IPS-11a (cell line): Measurements from ENCODE around the gene ASPM.
A peak's percentile ranks its signal among the peaks of the same experiment; 100 is the strongest.

ENCODE experiments used
- H3K4me3 ChIP-seq: one replicate; pipeline ENCODE4 v1.5.1; 2013; ENCODE audit warnings: low read depth, low read length, control low read depth

ASPM gene, protein sequence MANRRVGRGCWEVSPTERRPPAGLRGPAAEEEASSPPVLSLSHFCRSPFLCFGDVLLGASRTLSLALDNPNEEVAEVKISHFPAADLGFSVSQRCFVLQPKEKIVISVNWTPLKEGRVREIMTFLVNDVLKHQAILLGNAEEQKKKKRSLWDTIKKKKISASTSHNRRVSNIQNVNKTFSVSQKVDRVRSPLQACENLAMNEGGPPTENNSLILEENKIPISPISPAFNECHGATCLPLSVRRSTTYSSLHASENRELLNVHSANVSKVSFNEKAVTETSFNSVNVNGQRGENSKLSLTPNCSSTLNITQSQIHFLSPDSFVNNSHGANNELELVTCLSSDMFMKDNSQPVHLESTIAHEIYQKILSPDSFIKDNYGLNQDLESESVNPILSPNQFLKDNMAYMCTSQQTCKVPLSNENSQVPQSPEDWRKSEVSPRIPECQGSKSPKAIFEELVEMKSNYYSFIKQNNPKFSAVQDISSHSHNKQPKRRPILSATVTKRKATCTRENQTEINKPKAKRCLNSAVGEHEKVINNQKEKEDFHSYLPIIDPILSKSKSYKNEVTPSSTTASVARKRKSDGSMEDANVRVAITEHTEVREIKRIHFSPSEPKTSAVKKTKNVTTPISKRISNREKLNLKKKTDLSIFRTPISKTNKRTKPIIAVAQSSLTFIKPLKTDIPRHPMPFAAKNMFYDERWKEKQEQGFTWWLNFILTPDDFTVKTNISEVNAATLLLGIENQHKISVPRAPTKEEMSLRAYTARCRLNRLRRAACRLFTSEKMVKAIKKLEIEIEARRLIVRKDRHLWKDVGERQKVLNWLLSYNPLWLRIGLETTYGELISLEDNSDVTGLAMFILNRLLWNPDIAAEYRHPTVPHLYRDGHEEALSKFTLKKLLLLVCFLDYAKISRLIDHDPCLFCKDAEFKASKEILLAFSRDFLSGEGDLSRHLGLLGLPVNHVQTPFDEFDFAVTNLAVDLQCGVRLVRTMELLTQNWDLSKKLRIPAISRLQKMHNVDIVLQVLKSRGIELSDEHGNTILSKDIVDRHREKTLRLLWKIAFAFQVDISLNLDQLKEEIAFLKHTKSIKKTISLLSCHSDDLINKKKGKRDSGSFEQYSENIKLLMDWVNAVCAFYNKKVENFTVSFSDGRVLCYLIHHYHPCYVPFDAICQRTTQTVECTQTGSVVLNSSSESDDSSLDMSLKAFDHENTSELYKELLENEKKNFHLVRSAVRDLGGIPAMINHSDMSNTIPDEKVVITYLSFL (N-terminal part only)

DNA sequence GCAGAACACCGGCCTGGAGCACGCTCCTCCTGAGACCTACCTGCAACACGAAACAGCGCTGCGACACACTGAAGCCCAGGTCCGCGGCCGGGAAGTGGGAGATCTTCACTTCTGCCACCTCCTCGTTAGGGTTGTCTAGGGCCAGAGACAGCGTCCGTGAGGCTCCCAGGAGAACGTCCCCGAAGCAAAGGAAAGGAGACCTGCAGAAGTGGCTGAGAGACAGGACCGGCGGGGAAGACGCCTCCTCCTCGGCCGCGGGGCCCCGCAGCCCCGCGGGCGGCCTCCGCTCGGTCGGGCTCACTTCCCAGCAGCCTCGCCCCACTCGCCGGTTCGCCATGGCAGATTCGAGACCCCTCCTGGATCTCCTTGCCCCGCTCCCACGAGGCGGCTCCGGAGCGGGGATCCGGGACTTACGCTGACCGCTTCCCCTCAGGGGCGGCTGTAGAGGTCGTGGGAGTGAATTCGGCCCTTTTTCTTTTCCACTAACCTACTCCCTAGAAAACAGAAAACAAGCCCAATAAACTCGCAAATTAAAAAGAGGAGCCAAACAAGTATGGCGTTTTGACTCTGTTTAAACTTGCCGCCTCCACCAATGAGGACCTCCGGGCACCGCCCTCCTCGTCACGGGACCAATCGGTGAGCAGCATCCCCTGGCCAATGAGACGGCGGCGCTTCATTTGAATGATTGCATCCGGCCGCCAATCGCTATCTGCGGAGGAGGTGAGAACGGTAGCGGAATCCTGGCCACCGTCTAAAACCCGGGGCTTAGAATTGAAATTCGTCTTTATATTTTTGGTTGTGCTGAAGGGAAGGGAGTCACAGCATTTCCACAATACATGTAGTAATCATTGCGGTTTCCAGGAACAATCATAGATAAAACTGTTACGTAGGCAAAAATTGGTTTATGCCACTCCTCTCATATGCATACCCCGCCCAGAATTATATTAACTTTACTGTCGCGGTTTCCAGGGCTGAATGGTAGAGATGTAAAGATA is at the start of gene ASPM:
Gene ASPM, minus strand, starts transcription at position 569 of the 995 bp plus-strand sequence. Its CDS starts 232 bp downstream, at position 337.
- H3K4me3 ChIP-seq, result peak within 1 kb of the TSS; percentile 82

DNA sequence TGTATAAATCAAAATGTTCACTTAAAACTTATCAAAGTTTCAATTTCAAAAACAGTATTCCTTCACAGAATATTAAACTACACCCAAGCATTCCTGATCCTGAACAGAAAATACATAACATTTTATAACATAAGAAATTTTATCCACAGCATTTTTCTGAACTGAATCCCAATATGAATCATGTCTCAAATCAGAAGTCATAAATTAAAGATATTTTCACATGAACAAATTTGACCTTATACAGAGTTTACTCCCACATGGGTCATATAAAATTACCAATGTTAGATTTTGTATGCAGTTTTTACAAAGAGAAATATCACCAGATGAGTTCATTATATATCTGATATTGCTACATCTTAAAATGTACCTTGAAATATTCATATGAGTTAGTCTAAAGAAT is 48.6 kb upstream of the ASPM start:
- no peak overlapping the region for H3K4me3 ChIP-seq

DNA sequence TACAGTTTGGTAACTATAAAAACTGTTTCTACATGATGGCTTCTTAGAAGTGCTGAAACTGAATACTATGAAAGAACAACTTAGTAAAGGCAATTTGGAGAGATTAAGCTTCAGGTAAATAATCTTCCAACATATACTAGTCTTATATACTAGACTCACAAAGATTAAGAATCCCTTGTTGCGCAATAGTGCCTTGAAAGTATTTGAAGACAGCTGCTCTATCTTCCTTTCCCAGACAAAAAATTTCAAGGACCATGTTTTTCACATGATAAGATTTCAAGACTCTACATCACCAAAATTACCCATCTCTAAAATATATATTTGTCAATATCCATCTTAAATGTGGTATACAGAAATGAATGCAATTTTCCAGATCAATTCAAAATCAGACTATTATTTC is 37.7 kb upstream of the ASPM start:
- H3K4me3 ChIP-seq, result no peak overlapping the region

DNA sequence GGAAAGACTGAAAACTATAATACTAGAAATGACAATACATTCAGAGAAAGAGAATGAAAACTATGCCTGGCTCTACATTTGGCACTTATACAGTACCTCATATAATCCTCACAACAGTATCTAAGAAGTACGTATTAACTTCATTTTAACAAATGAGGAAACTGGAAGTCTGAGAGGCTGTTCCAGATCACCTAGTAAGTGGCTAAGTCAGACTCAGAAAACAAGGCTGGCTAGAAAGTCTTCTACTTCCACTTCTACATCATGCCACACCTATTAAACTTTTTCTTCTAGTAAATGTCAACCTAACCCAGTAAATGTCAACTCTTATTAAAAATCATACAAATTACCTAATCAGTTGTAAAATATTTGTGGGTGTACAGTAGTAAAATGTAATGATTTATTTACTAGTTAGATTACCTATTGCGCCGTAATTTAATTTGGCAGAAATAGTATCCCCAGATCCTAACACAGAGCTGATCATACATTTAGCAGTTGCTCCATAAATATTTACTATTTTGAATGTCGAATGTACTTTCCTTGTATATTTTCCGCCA is 36.8 kb upstream of the ASPM start:
- no peak overlapping the region for H3K4me3 ChIP-seq

DNA sequence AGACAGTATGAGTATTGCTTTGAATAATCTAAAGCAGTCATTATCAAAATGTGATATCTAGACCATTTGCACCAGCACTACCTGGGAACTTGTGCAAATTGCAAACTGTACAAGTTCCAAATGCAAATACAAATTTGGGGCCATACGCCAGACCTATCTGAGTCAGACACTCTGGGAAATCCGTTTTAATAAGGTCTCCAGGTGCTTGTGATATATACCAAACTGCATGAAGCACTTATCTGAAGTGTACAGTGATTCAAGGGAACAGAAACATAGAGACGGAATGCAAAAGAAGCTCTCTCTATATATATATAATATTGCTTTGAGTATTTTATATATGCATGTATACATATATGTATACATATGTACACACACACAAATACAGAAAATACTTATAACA is 36.2 kb upstream of the ASPM start:
- H3K4me3 ChIP-seq, result no peak overlapping the region

DNA sequence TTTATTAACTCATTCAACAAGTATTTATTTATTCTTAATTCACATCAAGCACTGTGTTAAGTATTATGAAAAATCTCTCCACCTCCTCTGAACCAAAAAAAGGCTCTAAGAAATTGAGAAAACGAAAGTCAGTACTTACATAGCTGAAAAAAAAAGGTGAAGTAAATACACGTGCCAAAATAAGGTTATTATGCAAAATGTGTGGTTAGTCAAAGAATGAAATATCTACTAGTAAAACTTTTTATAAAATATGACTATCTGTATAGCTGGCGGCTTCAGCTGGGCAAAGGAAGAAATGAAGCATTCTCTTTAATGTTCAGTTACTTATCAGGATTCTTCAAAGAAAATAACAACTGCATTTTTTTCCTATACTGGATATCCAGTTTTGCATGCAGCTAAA is 35.5 kb upstream of the ASPM start:
- H3K4me3 ChIP-seq, result no peak overlapping the region

DNA sequence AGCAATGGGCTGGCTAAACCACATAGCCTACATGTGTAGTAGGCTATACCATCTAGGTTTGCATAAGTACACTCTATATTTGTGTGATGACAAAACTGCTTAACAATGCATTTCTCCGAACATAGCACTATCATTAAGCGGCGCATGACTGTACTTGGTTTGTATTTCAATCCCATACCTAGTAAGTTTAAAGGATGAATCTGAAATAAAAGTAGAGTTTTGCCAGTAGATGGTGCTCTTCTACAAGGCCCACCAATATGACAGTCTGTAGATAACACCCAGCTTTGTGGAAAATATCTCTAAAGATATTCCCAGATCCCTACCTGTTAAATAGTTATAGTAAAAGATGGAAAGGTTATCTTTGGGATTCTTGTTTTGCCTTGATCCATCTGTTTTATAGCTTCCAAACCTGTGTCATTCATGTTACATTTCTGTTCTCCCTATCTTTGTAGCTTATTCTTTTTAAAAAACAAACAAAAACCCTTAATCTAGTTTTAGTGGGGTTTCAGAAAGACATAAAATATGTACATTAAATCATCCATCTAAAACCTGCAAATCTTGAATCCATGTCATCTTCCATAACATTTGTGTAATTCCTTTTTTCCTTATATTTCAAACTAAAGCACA is 33.9 kb upstream of the ASPM start:
- H3K4me3 ChIP-seq, result no peak overlapping the region

DNA sequence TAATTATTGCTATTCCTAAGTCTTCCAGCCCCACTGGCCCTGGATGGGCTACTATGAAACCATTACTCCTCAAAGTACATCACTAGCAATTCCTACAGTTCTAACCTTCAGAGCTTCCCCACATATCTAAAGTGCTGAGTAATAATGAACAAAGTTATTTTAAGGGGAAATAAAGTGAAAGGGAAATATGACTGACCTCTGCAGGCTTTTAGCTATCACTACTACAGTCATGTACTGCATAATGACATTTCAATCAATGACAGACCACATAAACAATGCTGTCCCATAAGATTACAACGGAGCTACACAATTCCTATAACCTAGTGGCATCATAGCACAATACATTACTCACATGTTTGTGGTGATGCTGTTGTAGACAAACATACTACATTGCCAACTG is 32.5 kb upstream of the ASPM start:
- H3K4me3 ChIP-seq, result no peak overlapping the region

DNA sequence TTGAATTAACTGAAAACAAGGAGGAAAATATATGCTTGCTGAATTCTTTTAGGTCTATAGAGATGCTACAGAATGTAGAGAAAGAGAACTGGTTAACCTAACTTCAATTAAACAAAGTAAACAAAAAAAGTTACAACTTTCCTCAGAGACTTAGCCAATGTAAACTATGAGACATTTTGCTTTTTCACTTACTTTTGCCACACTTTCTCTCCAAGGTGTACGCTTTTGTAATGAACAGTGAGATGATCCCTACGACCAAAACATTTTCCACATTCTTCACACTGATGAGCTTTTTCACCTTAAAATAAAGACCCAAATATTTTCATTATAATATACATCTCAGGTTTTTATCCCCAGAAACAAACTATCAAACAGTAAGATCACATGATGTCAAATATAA is 28.3 kb upstream of the ASPM start:
- no peak overlapping the region for H3K4me3 ChIP-seq

DNA sequence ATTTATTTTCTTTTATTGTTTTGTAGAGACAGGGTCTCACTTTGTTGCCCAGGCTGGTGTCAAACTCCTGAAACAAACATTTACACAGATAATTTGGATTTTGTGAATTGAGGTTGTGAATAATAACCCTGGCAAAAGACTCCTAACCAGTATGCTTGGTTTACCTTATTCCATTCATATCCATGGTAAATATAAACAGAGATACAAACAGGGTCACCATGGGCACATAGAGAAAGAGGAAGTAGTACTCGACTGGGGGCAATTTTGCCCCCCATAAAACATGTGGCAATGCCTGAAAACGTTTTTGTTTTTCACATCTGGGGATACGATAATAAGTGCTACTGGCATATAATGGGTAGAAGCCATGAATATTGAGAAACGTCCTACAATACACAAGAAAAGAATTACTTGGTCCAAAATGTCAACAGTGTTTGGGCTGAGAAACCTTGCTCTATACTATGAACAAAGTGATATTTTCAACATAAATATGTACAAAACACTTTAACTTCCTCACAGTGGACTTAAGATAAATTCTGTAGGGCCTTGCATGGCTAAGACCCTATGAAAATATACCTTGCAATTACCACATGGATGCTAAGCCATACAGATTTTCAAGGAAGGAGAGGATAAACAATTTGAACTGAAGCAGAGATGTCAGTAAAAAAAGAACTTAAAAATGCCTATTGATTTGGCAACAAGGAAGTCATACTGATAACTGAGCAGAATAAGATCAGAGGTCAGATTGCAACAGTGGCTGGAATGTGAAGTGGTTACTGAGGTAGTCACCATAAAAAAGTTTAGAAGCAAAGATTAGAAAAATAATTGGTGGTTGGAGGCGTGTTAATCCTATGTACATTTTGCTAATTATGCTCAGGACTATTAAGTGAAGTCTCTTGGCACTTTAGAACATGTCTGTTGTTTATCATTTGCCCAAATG is 27.4 kb upstream of the ASPM start:
- no peak overlapping the region for H3K4me3 ChIP-seq

DNA sequence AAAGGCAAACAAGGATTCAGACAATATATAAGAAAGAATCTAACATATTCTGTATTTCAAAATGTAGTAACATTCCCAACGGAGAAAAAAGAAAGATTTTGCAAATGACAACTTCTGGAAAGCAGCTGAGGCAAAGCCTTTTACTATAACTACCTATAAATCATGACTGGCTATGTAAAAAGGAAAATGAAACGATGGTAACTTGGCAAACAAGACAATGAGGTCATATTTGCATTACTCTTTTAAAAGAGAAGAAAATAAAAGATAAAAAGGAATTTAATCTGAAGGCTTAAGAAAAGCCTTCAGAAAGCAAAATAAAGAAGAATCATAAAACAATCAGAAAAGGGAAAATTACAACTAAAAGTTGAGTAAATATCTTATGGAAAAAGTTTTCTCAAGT is 25.1 kb upstream of the ASPM start:
- no peak overlapping the region for H3K4me3 ChIP-seq

DNA sequence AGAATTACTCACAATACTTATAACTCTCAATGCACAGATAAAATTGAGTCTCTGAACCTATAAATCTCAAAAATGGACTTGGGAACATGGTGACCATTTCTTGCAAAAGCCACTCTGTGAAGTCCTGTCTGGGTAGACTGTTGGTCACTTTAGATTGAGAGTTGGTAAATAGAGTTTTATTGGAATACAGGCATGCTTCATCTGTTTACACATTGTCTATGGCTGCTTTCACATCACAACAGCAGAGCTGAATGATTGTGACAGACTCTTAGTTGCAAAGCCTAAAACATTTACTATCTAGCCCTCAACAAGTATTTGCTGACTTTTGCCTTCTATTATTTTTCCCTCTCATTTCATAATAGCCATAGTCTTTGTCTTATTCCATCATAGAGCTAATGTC is 24.1 kb upstream of the ASPM start:
- H3K4me3 ChIP-seq, result no peak overlapping the region

DNA sequence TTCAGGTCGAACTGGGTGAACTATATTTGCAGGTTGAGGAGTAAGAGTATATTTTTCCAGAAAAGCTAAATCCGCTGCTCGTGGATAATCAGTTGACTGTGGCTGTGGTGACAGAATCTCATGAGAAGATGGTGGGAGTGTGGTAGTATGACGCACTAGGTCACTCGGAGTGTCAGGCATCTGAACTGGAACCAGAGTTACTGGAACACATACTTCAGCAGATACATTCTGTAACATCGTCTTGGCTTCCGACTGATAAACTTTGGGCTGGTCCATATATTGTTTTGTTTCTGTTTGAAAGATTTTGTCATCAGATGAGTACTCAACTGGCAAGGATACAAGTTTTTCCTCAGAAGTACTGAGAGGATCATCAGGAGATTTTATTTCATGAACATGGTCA is 13.0 kb upstream of the ASPM start:
- no peak overlapping the region for H3K4me3 ChIP-seq

DNA sequence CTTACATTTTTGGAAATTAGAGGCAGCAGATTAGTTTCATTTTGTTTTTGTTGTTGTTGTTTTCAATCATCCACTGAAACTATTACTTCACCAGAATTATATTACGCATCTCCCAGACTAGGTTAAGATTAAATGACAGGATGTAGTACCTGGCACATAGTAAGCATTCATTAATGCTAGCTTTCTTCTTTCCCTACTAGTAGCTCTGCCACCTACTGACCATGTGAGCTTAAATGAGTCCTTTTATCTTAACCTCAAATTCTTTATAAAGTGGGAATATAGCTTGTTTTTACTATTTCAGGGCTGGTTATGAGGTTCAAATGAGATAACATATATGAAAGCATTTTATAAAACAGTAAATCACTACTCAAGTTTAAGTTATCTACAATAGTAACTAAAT is 10.2 kb upstream of the ASPM start:
- no peak overlapping the region for H3K4me3 ChIP-seq

DNA sequence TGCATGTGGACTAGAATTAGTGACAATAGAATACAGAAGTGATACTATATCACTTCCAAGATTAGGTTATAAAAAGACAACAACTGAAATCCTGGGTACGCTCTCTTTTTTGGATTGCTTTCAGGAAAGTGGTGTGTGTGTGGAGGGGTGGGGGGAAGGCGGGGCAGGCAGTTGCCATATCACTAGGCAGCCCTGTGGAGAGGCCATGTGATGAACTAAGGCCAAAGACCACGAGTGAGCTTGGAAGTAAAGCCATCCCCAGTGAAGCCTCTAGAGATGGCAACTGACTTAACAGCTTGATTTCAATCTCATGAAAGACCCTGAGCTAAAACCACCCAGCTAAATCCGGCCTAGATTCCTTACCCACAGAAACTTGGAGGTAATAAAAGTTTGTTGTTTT is 6.2 kb upstream of the ASPM start:
- no peak overlapping the region for H3K4me3 ChIP-seq

DNA sequence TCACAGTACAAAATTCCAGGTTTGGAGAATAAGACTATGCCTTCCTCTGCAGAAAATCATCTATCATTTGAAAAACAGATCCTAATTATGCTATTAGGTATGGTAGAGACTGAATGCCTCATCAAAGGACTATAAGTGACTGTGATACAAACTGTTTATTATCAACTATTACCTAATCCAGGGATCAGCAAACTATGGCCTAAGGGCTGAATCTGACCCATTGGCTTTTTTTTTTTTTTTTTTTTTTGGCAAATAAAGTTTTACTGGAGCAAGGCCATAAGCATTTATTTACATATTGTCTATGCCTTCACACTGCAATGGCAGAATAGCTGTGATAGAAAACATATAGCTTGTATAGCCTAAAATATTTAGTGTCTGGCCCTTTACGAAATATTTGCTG is 4.7 kb upstream of the ASPM start:
- no peak overlapping the region for H3K4me3 ChIP-seq

DNA sequence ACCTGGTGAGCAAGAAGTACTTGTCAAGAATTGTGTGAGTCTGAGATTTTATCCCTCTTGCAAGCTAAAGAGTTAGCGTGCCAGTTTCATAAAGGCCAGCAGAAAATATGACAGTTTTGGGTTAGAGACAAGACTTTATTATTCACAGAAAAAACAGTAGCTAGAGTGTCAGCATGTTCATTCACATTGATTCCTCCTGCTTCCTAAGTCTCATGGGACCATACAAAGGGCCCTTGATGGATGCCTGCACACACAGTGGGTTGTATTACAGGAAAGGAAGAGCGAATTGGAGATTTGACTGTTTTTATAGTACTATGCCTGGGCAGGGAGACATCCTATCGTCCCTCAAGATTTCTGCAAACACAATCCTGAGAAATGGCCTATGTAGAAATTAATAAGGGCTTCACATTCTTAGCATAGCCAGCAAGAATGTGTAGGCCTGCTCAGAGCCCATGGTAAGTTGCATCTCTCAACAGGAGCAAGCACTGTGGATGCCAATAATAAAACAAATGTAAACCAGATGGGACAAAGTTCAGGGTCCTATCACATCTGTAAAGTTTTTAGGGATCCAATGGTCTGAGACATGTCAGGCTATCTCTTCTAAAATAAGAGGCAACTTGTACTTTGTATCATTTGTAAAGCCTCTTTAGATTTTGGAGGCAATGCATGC is 4.0 kb upstream of the ASPM start:
- H3K4me3 ChIP-seq, result no peak overlapping the region

DNA sequence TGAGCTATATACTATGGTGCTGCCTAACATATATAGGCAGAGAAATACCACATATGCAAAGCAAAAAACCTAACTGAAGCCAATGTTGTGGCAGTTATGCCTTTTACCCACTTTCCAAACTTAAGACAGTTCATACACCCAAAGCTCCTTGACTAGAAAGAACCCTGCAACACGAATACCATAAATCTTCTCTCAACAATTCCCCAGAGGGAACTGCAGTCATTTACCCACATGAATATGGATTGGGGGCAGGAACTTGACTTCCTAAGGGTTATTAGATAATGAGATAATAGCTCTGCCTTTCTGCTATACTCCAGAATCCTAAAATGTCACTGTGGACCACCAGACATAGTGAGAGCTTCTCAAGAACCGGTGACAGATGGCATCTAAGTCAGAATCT is 2.9 kb upstream of the ASPM start:
- H3K4me3 ChIP-seq, result no peak overlapping the region
